Activated CD4-positive, alpha-beta memory T cell treated with anti-CD3 and anti-CD28 coated beads for 36 hours (primary cell): ENCODE measurements around the gene ERP27. TPM values are rescaled to one million over a fixed set of nuclear protein-coding genes. Genes with fewer than 3 reads are reported as not detected.
A peak's percentile ranks its signal among the peaks of the same experiment; 100 is the strongest.

Experiments used
- CTCF ChIA-PET: fragments of 350-600 bp; sonication (Branson Sonifier 250); formaldehyde crosslinking; loops from one replicate; lab custom pipeline; 2021; ENCODE audit warnings: antibody characterized with exemption, inconsistent platforms; lab: Charles Lee
- POLR2A ChIA-PET: fragments of 350-600 bp; sonication (Branson Sonifier 250); formaldehyde crosslinking; loops from one replicate; lab custom pipeline; 2021; ENCODE audit warnings: antibody characterized with exemption; lab: Charles Lee
- DNase-seq: peaks from one replicate; pipeline ENCODE4 v3.0.0-alpha.2; 2020
- H3K27ac Mint-ChIP-seq: one replicate; pipeline ENCODE4 v1.8.0; 2021; ENCODE audit warnings: mixed read lengths
- H3K27me3 Mint-ChIP-seq: one replicate; pipeline ENCODE4 v1.8.0; 2021; ENCODE audit warnings: mixed read lengths
- H3K36me3 Mint-ChIP-seq: one replicate; pipeline ENCODE4 v1.8.0; 2021; ENCODE audit warnings: mixed read lengths
- H3K4me1 Mint-ChIP-seq: one replicate; pipeline ENCODE4 v1.8.0; 2021; ENCODE audit warnings: low read depth, mixed read lengths
- H3K4me3 Mint-ChIP-seq: one replicate; pipeline ENCODE4 v1.8.0; 2021; ENCODE audit warnings: mild to moderate bottlenecking, mixed read lengths
- H3K9me3 Mint-ChIP-seq: one replicate; pipeline ENCODE4 v1.8.0; 2021; ENCODE audit warnings: mixed read lengths
- intact Hi-C: fragments of 100-400 bp; cut with micrococcal nuclease; formaldehyde crosslinking; loops from one replicate; pipeline ENCODE4 v1.15.1; 2023
- total RNA-seq, 2 experiments: library from RNA; stranded (reverse); gene quantifications; one replicate each; pipeline ENCODE4 v1.2.3, GENCODE V29; 2021

Gene ERP27
- total RNA-seq, 2 experiments from 2014 or later: 1.5 to 2.5 TPM

- peaks cover 25% of the 10 kb centered on the region for H3K36me3 Mint-ChIP-seq
- no peak for DNase-seq
- intact Hi-C loops: loop anchor here (2.0 kb wide), 1 partner anchor 16 kb away; no protein-coding TSS in a partner anchor
Measured at GRCh38 chr12:14921218-14921617, 17.1 kb downstream of the ERP27 start.

GRCh38 chr12:14920475-14921126 is 17.7 kb downstream of the ERP27 start:
- Mint-ChIP-seq H3K27ac (peak overlapping the region; percentile 21), H3K27me3 (no peaks in the 10 kb centered on the region), H3K9me3 (no peaks in the 10 kb centered on the region), H3K4me3 (no peak overlapping the region), H3K4me1 (peaks cover 14% of the 10 kb centered on the region), H3K36me3 (peaks cover 27% of the 10 kb centered on the region)
- DNase-seq: no peak
- POLR2A ChIA-PET: interaction anchor here (1.1 to 1.3 kb wide), 3 partner anchors 10 to 41 kb away, joined by 3 to 5 read pairs (median 4); partner anchors contain the start of gene ARHGDIB
- intact Hi-C loops: loop anchor here (2.0 kb wide), 1 partner anchor 16 kb away; no protein-coding TSS in a partner anchor
- CTCF ChIA-PET: interaction anchor here (0.8 to 1.6 kb wide), 2 partner anchors 75 kb away, joined by 3 to 6 read pairs; no protein-coding TSS in a partner anchor

More at GRCh38 chr12:14921218-14921617, 17.1 kb downstream of the ERP27 start:
- Mint-ChIP-seq H3K27me3 (no peaks in the 10 kb centered on the region), H3K4me3 (no peak overlapping the region), H3K27ac (no peak overlapping the region), H3K9me3 (no peaks in the 10 kb centered on the region), H3K4me1 (peaks cover 14% of the 10 kb centered on the region)
- POLR2A ChIA-PET: interaction anchor here (1.1 to 1.3 kb wide), 3 partner anchors 10 to 40 kb away, joined by 3 to 8 read pairs (median 5); partner anchors contain the start of gene ARHGDIB
- CTCF ChIA-PET: interaction anchor here (0.8 to 1.6 kb wide), 2 partner anchors 74 to 75 kb away, joined by 3 to 6 read pairs; no protein-coding TSS in a partner anchor

GRCh38 chr12:14919455-14919854 is 18.9 kb downstream of the ERP27 start:
- H3K9me3 Mint-ChIP-seq: no peaks in the 10 kb centered on the region
- H3K36me3 Mint-ChIP-seq: peaks cover 34% of the 10 kb centered on the region
- H3K4me3 Mint-ChIP-seq: no peak overlapping the region
- ChIA-PET POLR2A (interaction anchor here (1.1 kb wide), 1 partner anchor 9 kb away, joined by 4 read pairs; no protein-coding TSS in a partner anchor), CTCF (no interaction called here)
- intact Hi-C loops: no loop called here
- no peaks in the 10 kb centered on the region for H3K27me3 Mint-ChIP-seq
- peaks cover 14% of the 10 kb centered on the region for H3K4me1 Mint-ChIP-seq
- H3K27ac Mint-ChIP-seq: no peak overlapping the region
- no peak for DNase-seq

GRCh38 chr12:14915736-14916135 is 22.6 kb downstream of the ERP27 start:
- DNase-seq: no peak
- Mint-ChIP-seq H3K9me3 (no peaks in the 10 kb centered on the region), H3K4me3 (no peak overlapping the region), H3K4me1 (peaks cover 14% of the 10 kb centered on the region), H3K36me3 (peaks cover 49% of the 10 kb centered on the region), H3K27me3 (no peaks in the 10 kb centered on the region), H3K27ac (no peak overlapping the region)
- ChIA-PET POLR2A (no interaction called here), CTCF (interaction anchor here (1.1 kb wide), 1 partner anchor 78 kb away, joined by 3 read pairs; no protein-coding TSS in a partner anchor)
- intact Hi-C loops: no loop called here

- Mint-ChIP-seq H3K4me1 (peaks cover 24% of the 10 kb centered on the region), H3K9me3 (no peaks in the 10 kb centered on the region), H3K36me3 (peaks cover 41% of the 10 kb centered on the region), H3K27ac (no peak overlapping the region), H3K27me3 (no peaks in the 10 kb centered on the region), H3K4me3 (no peak overlapping the region)
- POLR2A ChIA-PET: no interaction called here
- intact Hi-C loops: no loop called here
- CTCF ChIA-PET: interaction anchor here (0.8 kb wide), 1 partner anchor 23 kb away, joined by 3 read pairs; no protein-coding TSS in a partner anchor
- DNase-seq: no peak
Measured at GRCh38 chr12:14913381-14913781, 25.0 kb downstream of the ERP27 start.

GRCh38 chr12:14911131-14911530 is 27.2 kb downstream of the ERP27 start:
- no peak for DNase-seq
- Mint-ChIP-seq H3K27ac (peak overlapping the region; percentile 90), H3K4me3 (no peak overlapping the region), H3K4me1 (peaks cover 34% of the 10 kb centered on the region), H3K36me3 (peaks cover 33% of the 10 kb centered on the region), H3K27me3 (no peaks in the 10 kb centered on the region), H3K9me3 (no peaks in the 10 kb centered on the region)
- CTCF ChIA-PET: interaction anchor here (0.6 to 1.2 kb wide), 5 partner anchors 27 to 84 kb away, joined by 3 to 5 read pairs (median 3); partner anchors contain the start of gene ERP27
- intact Hi-C loops: no loop called here
- POLR2A ChIA-PET: interaction anchor here (0.9 to 1.3 kb wide), 5 partner anchors 9 to 108 kb away, joined by 3 to 6 read pairs (median 4); partner anchors contain the start of gene WBP11

GRCh38 chr12:14910090-14910915 is 28.0 kb downstream of the ERP27 start:
- H3K27me3 Mint-ChIP-seq: no peaks in the 10 kb centered on the region
- peak overlapping the region; percentile 90 for H3K27ac Mint-ChIP-seq
- H3K4me3 Mint-ChIP-seq: peak overlapping the region; percentile 28
- H3K9me3 Mint-ChIP-seq: no peaks in the 10 kb centered on the region
- peak; percentile 67 for DNase-seq
- peaks cover 31% of the 10 kb centered on the region for H3K36me3 Mint-ChIP-seq
- H3K4me1 Mint-ChIP-seq: peaks cover 37% of the 10 kb centered on the region
- POLR2A ChIA-PET: interaction anchor here (0.9 to 1.3 kb wide), 5 partner anchors 10 to 108 kb away, joined by 3 to 6 read pairs (median 4); partner anchors contain the start of gene WBP11
- intact Hi-C loops: loop anchor here (1.0 kb wide), 6 partner anchors 38 to 139 kb away; partner anchors contain the start of genes ARHGDIB, C12orf60 and WBP11
- CTCF ChIA-PET: interaction anchor here (0.6 to 1.4 kb wide), 6 partner anchors 28 to 107 kb away, joined by 3 to 5 read pairs (median 4); partner anchors contain the start of genes C12orf60, ERP27 and WBP11

GRCh38 chr12:14907953-14908352 is 30.4 kb downstream of the ERP27 start:
- CTCF ChIA-PET: no interaction called here
- peak; percentile 11 for DNase-seq
- Mint-ChIP-seq H3K36me3 (peaks cover 15% of the 10 kb centered on the region), H3K27ac (no peak overlapping the region), H3K4me1 (peaks cover 41% of the 10 kb centered on the region), H3K4me3 (no peak overlapping the region), H3K27me3 (no peaks in the 10 kb centered on the region), H3K9me3 (no peaks in the 10 kb centered on the region)
- intact Hi-C loops: no loop called here
- POLR2A ChIA-PET: no interaction called here

- ChIA-PET POLR2A (no interaction called here), CTCF (no interaction called here)
- Mint-ChIP-seq H3K36me3 (peaks cover 9% of the 10 kb centered on the region), H3K27ac (no peak overlapping the region), H3K4me3 (no peak overlapping the region), H3K4me1 (peaks cover 39% of the 10 kb centered on the region), H3K27me3 (no peaks in the 10 kb centered on the region), H3K9me3 (no peaks in the 10 kb centered on the region)
- no peak for DNase-seq
- intact Hi-C loops: no loop called here
Measured at GRCh38 chr12:14906114-14906513, 32.2 kb downstream of the ERP27 start.

- Mint-ChIP-seq H3K27ac (no peak overlapping the region), H3K9me3 (no peaks in the 10 kb centered on the region), H3K4me3 (no peak overlapping the region), H3K27me3 (no peaks in the 10 kb centered on the region), H3K36me3 (peaks cover 9% of the 10 kb centered on the region), H3K4me1 (peaks cover 32% of the 10 kb centered on the region)
- ChIA-PET POLR2A (no interaction called here), CTCF (no interaction called here)
- DNase-seq: no peak
- intact Hi-C loops: no loop called here
Measured at GRCh38 chr12:14905269-14906004, 32.9 kb downstream of the ERP27 start.

GRCh38 chr12:14904854-14905253 is 33.5 kb downstream of the ERP27 start:
- ChIA-PET CTCF (no interaction called here), POLR2A (no interaction called here)
- DNase-seq: no peak
- Mint-ChIP-seq H3K9me3 (no peaks in the 10 kb centered on the region), H3K27me3 (no peaks in the 10 kb centered on the region), H3K4me1 (peaks cover 26% of the 10 kb centered on the region), H3K27ac (no peak overlapping the region), H3K36me3 (peaks cover 7% of the 10 kb centered on the region), H3K4me3 (no peak overlapping the region)
- intact Hi-C loops: no loop called here
